GM23248 (cell line): ENCODE data around the gene SP3. TPM values are rescaled to one million over a fixed set of nuclear protein-coding genes. Genes with fewer than 3 reads are reported as not detected.

Experiments used
- DNase-seq: peaks from one replicate; pipeline ENCODE4 v3.0.0-alpha.2; 2015
- H2AFZ ChIP-seq: fragments of 200-600 bp; sonication (generic); 2 replicates; pipeline ENCODE4 v1.6.1; 2016; ENCODE audit warnings: antibody characterized with exemption
- H3F3A ChIP-seq: fragments of 200-600 bp; sonication (generic); 2 replicates; pipeline ENCODE4 v1.6.1; 2016; ENCODE audit warnings: mild to moderate bottlenecking, antibody characterized with exemption, mixed run types; ENCODE audit not compliant: insufficient read depth
- H3K27ac ChIP-seq: fragments of 200-600 bp; sonication (generic); 2 replicates; pipeline ENCODE4 v1.5.1; 2016; ENCODE audit warnings: mild to moderate bottlenecking
- H3K27me3 ChIP-seq: fragments of 200-600 bp; sonication (generic); replicated peaks from 2 replicates; pipeline ENCODE4 v1.6.1; 2016; ENCODE audit warnings: mild to moderate bottlenecking; ENCODE audit not compliant: insufficient read depth
- H3K36me3 ChIP-seq: fragments of 200-600 bp; sonication (generic); 2 replicates; pipeline ENCODE4 v1.6.1; 2016; ENCODE audit warnings: low read depth, mild to moderate bottlenecking
- H3K4me1 ChIP-seq: fragments of 200-600 bp; sonication (generic); 2 replicates; pipeline ENCODE4 v1.6.1; 2016; ENCODE audit warnings: mild to moderate bottlenecking; ENCODE audit not compliant: insufficient read depth
- H3K4me2 ChIP-seq: fragments of 200-600 bp; sonication (generic); one replicate; pipeline ENCODE4 v1.6.1; 2016; ENCODE audit warnings: mild to moderate bottlenecking; ENCODE audit not compliant: unreplicated experiment
- H3K4me3 ChIP-seq: fragments of 200-600 bp; sonication (generic); 2 replicates; pipeline ENCODE4 v1.5.1; 2016; ENCODE audit warnings: mild to moderate bottlenecking
- H3K79me2 ChIP-seq: fragments of 200-600 bp; sonication (generic); 2 replicates; pipeline ENCODE4 v1.6.1; 2016; ENCODE audit warnings: mild to moderate bottlenecking; ENCODE audit not compliant: insufficient read depth
- H3K9ac ChIP-seq: fragments of 200-600 bp; sonication (generic); 2 replicates; pipeline ENCODE4 v1.6.1; 2016; ENCODE audit warnings: mild to moderate bottlenecking
- H3K9me2 ChIP-seq: fragments of 200-600 bp; sonication (generic); 2 replicates; pipeline ENCODE4 v1.6.1; 2016; ENCODE audit warnings: mixed run types, mild to moderate bottlenecking, moderate library complexity; ENCODE audit not compliant: insufficient read depth
- H3K9me3 ChIP-seq: fragments of 200-600 bp; sonication (generic); one replicate; pipeline ENCODE4 v1.6.1; 2017; ENCODE audit warnings: low read depth
- H4K20me1 ChIP-seq: fragments of 200-600 bp; sonication (generic); 2 replicates; pipeline ENCODE4 v1.6.0; 2016; ENCODE audit not compliant: insufficient read depth
- EZH2 ChIP-seq: fragments of 200-600 bp; sonication (generic); IDR thresholded peaks from 2 replicates; pipeline ENCODE4 v1.6.1; 2018; ENCODE audit warnings: antibody characterized with exemption, mild to moderate bottlenecking; ENCODE audit not compliant: insufficient read depth, poor library complexity, severe bottlenecking
- EZH2phosphoT487 ChIP-seq: fragments of 200-600 bp; sonication (generic); IDR thresholded peaks from 2 replicates; pipeline ENCODE4 v1.6.1; 2018; ENCODE audit warnings: antibody characterized with exemption, moderate library complexity, mild to moderate bottlenecking, low read depth; ENCODE audit not compliant: insufficient read depth
- WGBS, 2 experiments: methylation state at CpG; one replicate each; pipeline ENCODE4 v1.1.6; 2015 to 2017; ENCODE audit warnings: low lambda C conversion rate in 2 of 2, low coverage in 1 of 2; ENCODE audit errors: missing lambda C conversion rate in 2 of 2; 5-methylcytosine and 5-hydroxymethylcytosine counted together
- in situ Hi-C: fragments of 300-500 bp; cut with MboI; formaldehyde crosslinking; loops from 2 replicates; pipeline ENCODE4 v1.15.0; 2020
- polyA plus RNA-seq: library from polyadenylated mRNA; unstranded; fragments of >200 nt; fragmentation: Nextera tagmentation; extraction: Ambion mirVana; gene quantifications from 2 replicates; pipeline ENCODE4 v1.2.1, GENCODE V29; 2016
- total RNA-seq: library from RNA; depleted of rRNA; stranded (reverse); fragments of >200 nt; shearing (Covaris generic); gene quantifications from 2 replicates; pipeline ENCODE4 v1.2.3, GENCODE V29; 2014

SP3 gene
- total and polyA plus RNA-seq, 2 experiments from 2014 or later, result 27.7 to 78.8 TPM

DNA sequence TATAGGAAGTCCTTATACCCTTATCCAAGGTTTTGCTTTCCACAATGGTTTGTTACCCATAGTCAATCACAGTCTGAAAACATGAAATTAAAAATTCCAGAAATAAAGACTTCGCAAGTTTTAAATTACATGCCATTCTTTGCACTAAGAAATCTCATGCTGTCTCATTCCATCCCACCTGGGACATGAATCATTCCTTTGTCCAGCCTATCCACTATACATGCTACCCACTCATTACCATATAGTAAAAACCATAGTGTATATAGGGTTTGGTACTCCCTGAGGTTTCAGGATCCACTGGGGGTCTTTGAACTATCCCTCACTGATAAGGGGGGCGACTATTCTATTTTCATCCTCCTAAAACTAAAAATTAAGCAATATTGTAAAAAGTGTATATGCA lies 17.0 kb downstream of the SP3 start:
- TF ChIP-seq EZH2 (no peak), EZH2phosphoT487 (no peak)
- H3K79me2 ChIP-seq, result peaks cover 100% of the 10 kb centered on the region
- peaks cover 15% of the 10 kb centered on the region; the same call in 1 of the 2 replicates for H4K20me1 ChIP-seq

DNA sequence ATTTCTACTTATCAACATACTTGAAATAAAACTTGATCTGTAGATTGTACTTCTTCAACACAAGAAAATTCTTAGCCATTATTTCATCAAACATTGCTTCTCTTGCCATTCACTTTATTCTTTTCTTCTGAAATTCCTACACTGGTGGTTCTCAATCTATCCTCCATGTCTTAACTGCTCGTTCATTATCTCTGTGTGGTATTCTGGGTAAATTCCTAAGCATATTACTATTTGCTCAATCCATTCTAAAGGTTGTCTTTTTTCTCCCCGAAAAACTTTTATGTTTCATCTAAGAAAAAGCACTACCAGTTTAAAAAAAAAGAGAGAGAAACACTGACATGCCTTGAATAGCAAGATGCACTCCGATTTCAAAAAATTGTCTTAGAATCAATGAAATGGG lies 18.0 kb downstream of the SP3 start:
- H3K9me2 ChIP-seq, result no peaks in the 10 kb centered on the region
- H3K4me1 ChIP-seq, result peaks cover 29% of the 10 kb centered on the region; the same call in 1 of the 2 replicates
- no peaks in the 10 kb centered on the region for H3K36me3 ChIP-seq
- 68 to 70% methylated on average over 3 of the region's 3 CpGs for WGBS, 2 experiments
- H3K9me3 ChIP-seq, result no peaks in the 10 kb centered on the region
- peaks cover 100% of the 10 kb centered on the region for H3K79me2 ChIP-seq
- no peaks in the 10 kb centered on the region for H3K27me3 ChIP-seq
- H2AFZ ChIP-seq, result no peak overlapping the region
- in situ Hi-C loops, result no loop called here
- H3K4me3 ChIP-seq, result no peak overlapping the region
- H4K20me1 ChIP-seq, result peaks cover 15% of the 10 kb centered on the region; the same call in 1 of the 2 replicates
- TF ChIP-seq EZH2phosphoT487 (no peak), EZH2 (no peak)
- H3K27ac ChIP-seq, result no peak overlapping the region
- H3F3A ChIP-seq, result peaks cover 6% of the 10 kb centered on the region; the same call in 1 of the 2 replicates
- DNase-seq, result no peak
- H3K9ac ChIP-seq, result no peak overlapping the region
- no peak overlapping the region for H3K4me2 ChIP-seq

More for the DNA sequence above, 17.0 kb downstream of the SP3 start:
- peaks cover 22% of the 10 kb centered on the region; the same call in 1 of the 2 replicates for H3K4me1 ChIP-seq
- H3K9ac ChIP-seq, result no peak overlapping the region
- no peak overlapping the region for H3K4me2 ChIP-seq
- H3K9me2 ChIP-seq, result no peaks in the 10 kb centered on the region
- H3K4me3 ChIP-seq, result no peak overlapping the region
- peaks cover 5% of the 10 kb centered on the region; the same call in 1 of the 2 replicates for H3F3A ChIP-seq
- no peaks in the 10 kb centered on the region for H3K27me3 ChIP-seq
- no peak overlapping the region for H2AFZ ChIP-seq
- no peaks in the 10 kb centered on the region for H3K9me3 ChIP-seq
- H3K36me3 ChIP-seq, result peaks cover 11% of the 10 kb centered on the region; the same call in 1 of the 2 replicates
- no peak for DNase-seq
- H3K27ac ChIP-seq, result no peak overlapping the region
- WGBS, 2 experiments, result 92 to 96% methylated on average over 2 of the region's 2 CpGs
- in situ Hi-C loops, result no loop called here

DNA sequence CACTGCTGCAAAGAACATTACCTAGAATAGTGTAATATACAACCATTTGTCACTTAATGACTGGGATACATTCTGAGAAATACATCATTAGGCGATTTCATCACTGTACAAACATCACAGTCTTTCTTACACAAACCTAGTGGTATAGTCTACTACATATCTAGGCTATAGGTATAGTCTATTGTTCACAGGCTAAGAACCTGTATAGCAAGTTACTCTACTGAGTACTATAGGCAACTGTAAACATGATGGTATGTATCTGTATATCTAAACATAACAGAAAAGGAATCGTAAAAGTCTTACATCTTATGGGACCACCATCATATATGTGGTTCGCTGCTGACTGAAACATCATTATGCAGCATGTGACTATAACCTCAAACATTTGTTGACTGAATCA lies 21.4 kb downstream of the SP3 start:
- Histone ChIP-seq H3K9me2 (no peaks in the 10 kb centered on the region), H3K4me2 (no peak overlapping the region), H3K27ac (no peak overlapping the region), H3K9ac (no peak overlapping the region), H3K9me3 (no peaks in the 10 kb centered on the region), H3K4me1 (peaks cover 37% of the 10 kb centered on the region), H3K79me2 (peaks cover 100% of the 10 kb centered on the region), H3K27me3 (no peaks in the 10 kb centered on the region), H3K36me3 (no peaks in the 10 kb centered on the region), H2AFZ (no peak overlapping the region), H4K20me1 (peaks cover 13% of the 10 kb centered on the region; the same call in 1 of the 2 replicates), H3K4me3 (no peak overlapping the region), H3F3A (peaks cover 17% of the 10 kb centered on the region; the same call in 1 of the 2 replicates)
- WGBS, 2 experiments, result 99 to 100% methylated on average over 3 of the region's 3 CpGs
- no peak for DNase-seq
- TF ChIP-seq EZH2phosphoT487 (no peak), EZH2 (no peak)
- in situ Hi-C loops, result no loop called here

DNA sequence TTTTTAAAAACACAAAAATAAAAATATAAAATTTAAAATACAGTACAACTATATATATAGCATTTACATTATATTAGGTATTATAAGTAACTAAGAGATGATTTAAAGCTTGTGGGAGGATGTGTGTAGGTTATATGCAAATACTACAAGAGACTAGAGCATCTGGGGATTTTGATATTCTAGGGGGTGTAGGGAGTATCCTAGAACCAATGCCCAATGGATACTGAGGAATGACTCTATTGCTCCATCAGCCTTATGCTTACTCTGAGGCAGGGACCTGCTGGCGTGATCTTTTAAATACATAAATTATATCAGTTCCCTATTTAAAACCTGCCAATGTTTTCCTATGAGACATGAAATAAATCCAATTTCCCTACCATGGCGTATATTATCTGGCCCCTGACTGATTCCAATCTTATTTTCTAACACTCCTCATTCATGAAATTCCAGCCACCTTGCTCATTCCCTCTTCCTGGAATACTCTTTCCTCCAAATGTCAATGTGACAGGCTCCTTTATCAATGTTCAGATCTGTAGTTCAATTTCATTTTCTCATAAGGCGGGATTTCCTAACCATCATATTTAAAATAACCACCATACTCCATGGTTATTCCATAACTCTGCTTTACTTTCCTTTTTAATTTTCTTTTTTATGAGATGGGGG lies 22.2 kb downstream of the SP3 start:
- Histone ChIP-seq H3F3A (peaks cover 17% of the 10 kb centered on the region; the same call in 1 of the 2 replicates), H3K9ac (no peak overlapping the region), H3K9me3 (no peaks in the 10 kb centered on the region), H3K79me2 (peaks cover 100% of the 10 kb centered on the region), H3K27ac (no peak overlapping the region), H3K9me2 (no peaks in the 10 kb centered on the region), H3K4me1 (peaks cover 30% of the 10 kb centered on the region), H4K20me1 (peaks cover 16% of the 10 kb centered on the region; the same call in 1 of the 2 replicates), H3K4me2 (no peak overlapping the region), H3K4me3 (no peak overlapping the region), H3K27me3 (no peaks in the 10 kb centered on the region), H3K36me3 (no peaks in the 10 kb centered on the region), H2AFZ (no peak overlapping the region)
- in situ Hi-C loops, result no loop called here
- TF ChIP-seq EZH2 (no peak), EZH2phosphoT487 (no peak)
- no peak for DNase-seq
- 91 to 93% methylated on average over 3 of the region's 3 CpGs for WGBS, 2 experiments
